Pancreas (tissue), 10 donors: ENCODE results near the gene REPIN1. TPM values are rescaled to one million over a fixed set of nuclear protein-coding genes. Genes with fewer than 3 reads are reported as not detected.
A peak's percentile ranks its signal among the peaks of the same experiment; 100 is the strongest.

Experiments used
- ATAC-seq, 4 donors: fragments of 200-7000 bp; cut with Tn5 transposase; one replicate each; pipeline versions ENCODE4 v1.8.0 to v1.9.1; 2020; ENCODE audit warnings: mild to moderate bottlenecking in 4 of 4, moderate library complexity in 4 of 4
- DNase-seq, 6 donors: peaks; one replicate each; pipeline ENCODE4 v3.0.0-alpha.2; 2020
- FAIRE-seq: peaks from 2 replicates; lab custom pipeline; 2012; peaks lifted over from hg19 to GRCh38; lab: Jason Lieb, UNC
- H3K27ac ChIP-seq, 4 donors: fragments of 200-600 bp; sonication (generic); 1 replicate in 3 of 4; 2 replicates in 1 of 4; pipeline versions ENCODE4 v1.5.0 to v1.8.0; 2020
- H3K27me3 ChIP-seq, 4 donors: fragments of 200-600 bp; one replicate each; pipeline ENCODE4 v1.8.0; 2021
- H3K36me3 ChIP-seq, 3 donors: fragments of 200-600 bp; sonication (generic) in 1 of 3; one replicate each; pipeline versions ENCODE4 v1.5.0 to v1.8.0; 2020 to 2021
- H3K4me1 ChIP-seq, 3 donors: fragments of 200-600 bp; one replicate each; pipeline ENCODE4 v1.8.0; 2021
- H3K4me3 ChIP-seq, 4 donors: fragments of 200-600 bp; sonication (generic) in 2 of 4; one replicate each; pipeline versions ENCODE4 v1.5.0 to v1.8.0; 2020 to 2021
- H3K9me3 ChIP-seq, 4 donors: fragments of 200-600 bp; one replicate each; pipeline ENCODE4 v1.8.0; 2021
- WGBS, 2 donors: extraction: QIAGEN DNeasy Blood & Tissue Kit; methylation state at CpG; one replicate each; pipeline ENCODE4 v1.1.7; 2013; 5-methylcytosine and 5-hydroxymethylcytosine counted together
- intact Hi-C, 3 donors: fragments of 100-400 bp; cut with DNase I; formaldehyde crosslinking; loops; one replicate each; pipeline versions ENCODE4 v1.11.1 to v1.14.2; 2022
- polyA plus RNA-seq, 2 donors: library from polyadenylated mRNA; stranded (reverse); fragments of 200-250 nt; gene quantifications; one replicate each; pipeline ENCODE4 v1.2.3, GENCODE V29; 2013
- total RNA-seq, 6 donors: library from RNA; stranded (reverse); fragmentation: NEBNext Ultra II Directional in 4 of 6; extraction: Animal tissue kit (Norgen Biotek cat#: 25700) in 4 of 6; gene quantifications; one replicate each; pipeline versions ENCODE4 v1.2.1 to v1.2.4, GENCODE V29; 2021 to 2023
- TF ChIP-seq, protein P1 (sequence below), 4 donors: fragments of 200-600 bp; sonication (generic) in 3 of 4; IDR thresholded peaks; one replicate each; pipeline versions ENCODE4 v1.5.0 to v1.8.0; 2021; ENCODE audit warnings: antibody characterized with exemption in 4 of 4
- donor health status: healthy with polysubstance abuse.
- donor health status: DM: no; HTN: no; CAD: no; lungs with moderate emphysema.
- donor health status: DM: no; HTN: no; CAD: no.
- donor health status: control.
- donor health status: control.
- donor health status: Bipolar disorder and iron deficiency.
- donor health status: DM: yes; HTN: yes; CAD: no.
- donor health status: DM: no; HTN: no; CAD: no.
- donor health status: DM: no; HTN: no; CAD: no.
- donor health status: DM: yes; HTN: yes; CAD: no.

REPIN1 gene
- total and polyA plus RNA-seq, 8 donors, result 48.1 to 78.8 (median 63.2) TPM

DNA sequence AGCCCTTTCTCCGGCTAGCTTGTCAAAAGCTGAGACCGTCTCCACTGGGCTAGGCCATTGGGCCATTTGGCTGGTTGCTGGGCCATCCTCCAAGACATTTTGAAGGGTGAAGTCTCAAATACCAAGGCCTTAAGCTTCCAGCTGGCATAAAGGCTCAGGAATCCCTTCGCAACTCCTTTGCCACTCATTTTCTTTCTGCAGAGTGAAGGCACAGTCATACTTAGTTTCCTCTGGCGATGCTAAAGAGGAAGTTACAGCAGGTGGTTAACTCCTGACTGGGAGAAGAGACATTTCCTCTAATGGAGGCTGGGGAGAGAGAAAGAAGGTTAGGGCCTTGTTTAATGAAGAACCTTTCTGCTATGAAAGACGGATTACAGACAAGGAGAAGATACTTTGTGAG, 4.8 kb upstream of the REPIN1 start:
- H3K4me1 ChIP-seq, result peaks cover 8 to 11% (median 9%) of the 10 kb centered on the region in 3 donors
- H3K27ac ChIP-seq, result no peak overlapping the region
- ATAC-seq, result no peak
- no peak for DNase-seq
- intact Hi-C loops, result no loop called here
- 86 to 91% methylated on average over 5 of the region's 5 CpGs for WGBS, 2 donors
- no peak for FAIRE-seq
- H3K9me3 ChIP-seq, result no peaks in the 10 kb centered on the region
- TF ChIP-seq, protein P1, sequence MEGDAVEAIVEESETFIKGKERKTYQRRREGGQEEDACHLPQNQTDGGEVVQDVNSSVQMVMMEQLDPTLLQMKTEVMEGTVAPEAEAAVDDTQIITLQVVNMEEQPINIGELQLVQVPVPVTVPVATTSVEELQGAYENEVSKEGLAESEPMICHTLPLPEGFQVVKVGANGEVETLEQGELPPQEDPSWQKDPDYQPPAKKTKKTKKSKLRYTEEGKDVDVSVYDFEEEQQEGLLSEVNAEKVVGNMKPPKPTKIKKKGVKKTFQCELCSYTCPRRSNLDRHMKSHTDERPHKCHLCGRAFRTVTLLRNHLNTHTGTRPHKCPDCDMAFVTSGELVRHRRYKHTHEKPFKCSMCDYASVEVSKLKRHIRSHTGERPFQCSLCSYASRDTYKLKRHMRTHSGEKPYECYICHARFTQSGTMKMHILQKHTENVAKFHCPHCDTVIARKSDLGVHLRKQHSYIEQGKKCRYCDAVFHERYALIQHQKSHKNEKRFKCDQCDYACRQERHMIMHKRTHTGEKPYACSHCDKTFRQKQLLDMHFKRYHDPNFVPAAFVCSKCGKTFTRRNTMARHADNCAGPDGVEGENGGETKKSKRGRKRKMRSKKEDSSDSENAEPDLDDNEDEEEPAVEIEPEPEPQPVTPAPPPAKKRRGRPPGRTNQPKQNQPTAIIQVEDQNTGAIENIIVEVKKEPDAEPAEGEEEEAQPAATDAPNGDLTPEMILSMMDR (IDR thresholded peaks at IDR 0.05), result no peak
- H3K4me3 ChIP-seq, result no peak overlapping the region
- H3K36me3 ChIP-seq, result no peaks in the 10 kb centered on the region
- no peaks in the 10 kb centered on the region for H3K27me3 ChIP-seq

DNA sequence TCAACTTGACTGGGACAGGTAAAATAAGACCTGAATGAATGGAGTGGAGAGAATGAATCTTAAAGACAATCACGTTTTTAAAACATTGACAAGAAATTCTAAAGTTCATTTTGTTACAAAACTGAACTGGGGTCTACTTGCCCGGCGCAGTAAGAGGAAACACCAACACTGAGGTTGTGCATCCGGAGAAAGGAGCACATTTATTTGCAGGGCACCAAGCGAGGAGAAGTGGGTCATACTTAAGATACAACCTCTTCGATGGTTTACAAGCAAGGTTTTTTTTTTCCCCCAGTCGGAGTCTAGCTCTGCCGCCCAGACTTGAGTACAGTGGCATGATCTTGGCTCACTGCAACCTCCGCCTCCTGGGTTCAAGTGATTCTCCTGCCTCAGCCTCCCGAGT, 3.4 kb upstream of the REPIN1 start:
- Histone ChIP-seq H3K4me3 (no peak overlapping the region), H3K4me1 (peaks cover 9 to 16% (median 13%) of the 10 kb centered on the region in 3 donors), H3K36me3 (no peaks in the 10 kb centered on the region), H3K9me3 (no peaks in the 10 kb centered on the region), H3K27me3 (no peaks in the 10 kb centered on the region), H3K27ac (peak overlapping the region in 1 of 4 donors; percentile 53)
- WGBS, 2 donors, result 87 to 90% methylated on average over 10 of the region's 10 CpGs
- TF ChIP-seq, protein P1 (IDR thresholded peaks at IDR 0.05), result no peak
- ATAC-seq (no peak), FAIRE-seq (no peak), DNase-seq (no peak)
- intact Hi-C loops, result no loop called here

DNA sequence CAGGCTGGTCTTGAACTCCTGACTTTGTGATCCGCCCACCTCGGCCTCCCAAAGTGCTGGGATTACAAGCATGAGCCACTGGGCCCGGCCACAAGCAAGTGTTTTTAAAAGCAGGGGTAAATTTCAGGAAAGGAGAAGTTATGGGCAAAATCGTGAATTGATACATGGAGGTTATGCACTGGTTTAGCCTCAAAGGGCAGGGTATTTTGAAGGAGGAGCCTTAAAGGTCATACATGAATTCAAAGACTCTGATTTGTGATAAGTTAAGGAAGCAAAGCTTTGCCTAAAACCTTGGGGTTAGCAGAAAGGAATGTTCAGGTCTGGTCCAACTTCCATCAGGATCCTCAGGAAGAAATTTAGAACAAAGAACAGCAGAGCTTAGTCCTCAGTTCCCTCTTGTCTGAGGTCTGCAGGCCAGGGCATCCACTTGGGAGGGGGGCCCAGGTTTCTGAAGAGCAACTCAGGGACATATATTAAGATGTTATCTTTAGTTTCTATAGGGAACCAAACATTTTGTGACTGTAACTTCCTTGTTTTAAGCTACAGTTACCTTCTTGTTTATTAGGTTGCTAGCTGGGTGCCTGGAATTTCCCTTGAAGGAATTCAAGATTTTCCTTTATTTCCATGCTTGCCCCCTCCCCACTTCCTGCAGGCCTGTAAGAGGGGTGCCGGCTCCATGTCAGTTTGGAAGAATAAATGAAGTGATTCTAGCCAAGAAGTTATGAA, 2.8 kb upstream of the REPIN1 start:
- WGBS, 2 donors, result 79 to 85% methylated on average over 5 of the region's 5 CpGs

DNA sequence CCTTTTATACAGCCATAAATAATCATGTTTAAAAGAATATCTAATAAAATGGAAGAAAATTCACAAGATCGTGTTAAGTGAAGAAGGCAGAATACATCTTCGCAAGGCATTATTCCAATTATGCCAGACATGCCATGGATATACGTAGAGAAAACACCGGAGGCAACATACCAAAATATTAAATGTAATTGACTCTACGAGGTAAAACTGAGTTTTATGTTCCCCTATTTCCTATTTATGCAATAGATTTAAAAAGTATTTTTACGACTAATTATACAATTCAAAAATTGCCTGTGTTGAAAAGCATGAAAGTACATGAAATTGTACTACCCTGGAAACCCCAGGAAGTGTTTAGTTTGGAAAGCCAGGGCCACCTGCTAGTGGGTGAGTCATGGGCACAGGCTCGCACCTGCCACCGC, 936 bp upstream of the REPIN1 start:
- H3K4me1 ChIP-seq, result peaks cover 9 to 27% (median 22%) of the 10 kb centered on the region in 3 donors
- TF ChIP-seq, protein P1 (IDR thresholded peaks at IDR 0.05), result no peak
- WGBS, 2 donors, result 45 to 53% methylated on average over 8 of the region's 8 CpGs
- H3K4me3 ChIP-seq, result peak overlapping the region in 3 of 4 donors; percentile 82 to 97 (median 86)
- H3K27ac ChIP-seq, result peak overlapping the region; percentile 94 to 99 (median 98)
- FAIRE-seq (no peak), DNase-seq (no peak), ATAC-seq (peak; percentile 79 to 88 (median 82))
- no peaks in the 10 kb centered on the region for H3K9me3 ChIP-seq
- peaks cover 0 to 19% (median 15%) of the 10 kb centered on the region in 3 donors for H3K36me3 ChIP-seq
- no peaks in the 10 kb centered on the region for H3K27me3 ChIP-seq
- intact Hi-C loops, result no loop called here

More for the DNA sequence above, 2.8 kb upstream of the REPIN1 start:
- Histone ChIP-seq H3K27me3 (no peaks in the 10 kb centered on the region), H3K4me1 (peaks cover 9 to 23% (median 19%) of the 10 kb centered on the region in 3 donors), H3K36me3 (peaks cover 0 to 2% (median 0%) of the 10 kb centered on the region in 3 donors), H3K27ac (peak overlapping the region in 2 of 4 donors; percentile 32 to 53), H3K4me3 (no peak overlapping the region), H3K9me3 (no peaks in the 10 kb centered on the region)
- ATAC-seq (no peak), DNase-seq (no peak), FAIRE-seq (no peak)
- TF ChIP-seq, protein P1 (IDR thresholded peaks at IDR 0.05), result no peak
- intact Hi-C loops, result no loop called here
